ENCODE data around the gene KIF20B. TPM values are rescaled to one million over a fixed set of nuclear protein-coding genes. Genes with fewer than 3 reads are reported as not detected.

Gene KIF20B
- total RNA-seq, 1 experiment from 2014 or later, result 48.1 TPM

DNA sequence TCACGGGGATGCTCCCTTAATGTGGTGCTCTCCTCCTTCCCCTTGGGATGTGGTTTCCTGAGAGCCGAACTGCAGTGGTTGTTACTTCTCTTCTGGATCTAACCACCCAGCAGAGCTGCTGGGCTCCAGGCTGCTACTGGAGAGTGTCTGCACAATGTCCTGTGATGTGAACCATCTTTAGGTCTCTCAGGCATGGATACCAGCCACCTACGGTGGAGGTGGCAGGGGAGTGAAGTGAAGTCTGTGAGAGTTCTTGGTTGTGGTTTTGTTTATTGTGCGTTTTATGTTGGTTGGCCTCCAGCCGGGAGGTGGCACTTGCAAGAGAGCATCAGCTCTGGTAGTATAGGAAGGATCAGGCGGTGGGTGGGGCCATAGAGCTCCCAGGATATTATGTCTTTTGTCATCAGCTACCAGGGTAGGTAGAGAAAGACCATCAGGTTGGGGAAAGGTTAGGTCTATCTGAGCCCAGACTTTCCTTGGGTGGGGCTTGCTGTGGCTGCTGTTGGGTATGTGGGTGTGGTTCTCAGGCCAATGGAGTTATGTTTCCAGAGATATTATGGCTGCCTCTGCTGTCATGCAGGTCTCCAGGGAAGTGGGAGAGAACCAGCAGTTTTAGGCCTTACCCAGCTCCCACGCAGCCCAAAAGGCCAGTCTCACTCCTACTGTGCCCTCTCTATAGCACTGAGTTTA lies 87.9 kb downstream of the KIF20B start:
- in situ Hi-C loops (cut with HindIII; ENCODE audit: low pct_unique_long_range_greater_than_20kb, low sequenced_read_pairs), result no loop called here

DNA sequence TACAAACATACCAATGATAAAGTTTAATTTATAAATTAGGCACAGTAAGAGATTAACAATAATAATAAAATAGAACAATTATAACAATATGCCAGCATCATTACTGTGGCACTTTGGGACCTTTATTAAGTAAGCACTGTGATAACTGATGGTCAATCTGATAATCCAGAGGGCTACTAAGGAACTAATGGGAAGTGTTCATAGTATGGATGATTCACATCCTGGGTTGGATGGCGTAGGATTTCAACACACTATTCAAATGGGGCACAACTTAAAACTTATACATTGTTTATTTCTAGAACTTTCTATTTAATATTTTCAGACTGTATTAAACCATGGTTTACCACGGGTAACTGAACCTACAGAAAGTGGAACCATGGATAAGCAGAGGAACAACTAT lies 90.8 kb downstream of the KIF20B start:
- no TSS peak for BruUV-seq (replicated peaks)
- ChIA-PET CTCF (no interaction called here), POLR2A (no interaction called here)
- no peak for TF ChIP-seq SIN3A (IDR thresholded peaks at IDR 0.05; ENCODE audit: borderline replicate concordance, insufficient read depth, low read depth, low read length)
- TF ChIP-seq TCF7L2 (IDR thresholded peaks at IDR 0.05; ENCODE audit: low read depth, low read length), result no peak
- TF ChIP-seq, protein P1, sequence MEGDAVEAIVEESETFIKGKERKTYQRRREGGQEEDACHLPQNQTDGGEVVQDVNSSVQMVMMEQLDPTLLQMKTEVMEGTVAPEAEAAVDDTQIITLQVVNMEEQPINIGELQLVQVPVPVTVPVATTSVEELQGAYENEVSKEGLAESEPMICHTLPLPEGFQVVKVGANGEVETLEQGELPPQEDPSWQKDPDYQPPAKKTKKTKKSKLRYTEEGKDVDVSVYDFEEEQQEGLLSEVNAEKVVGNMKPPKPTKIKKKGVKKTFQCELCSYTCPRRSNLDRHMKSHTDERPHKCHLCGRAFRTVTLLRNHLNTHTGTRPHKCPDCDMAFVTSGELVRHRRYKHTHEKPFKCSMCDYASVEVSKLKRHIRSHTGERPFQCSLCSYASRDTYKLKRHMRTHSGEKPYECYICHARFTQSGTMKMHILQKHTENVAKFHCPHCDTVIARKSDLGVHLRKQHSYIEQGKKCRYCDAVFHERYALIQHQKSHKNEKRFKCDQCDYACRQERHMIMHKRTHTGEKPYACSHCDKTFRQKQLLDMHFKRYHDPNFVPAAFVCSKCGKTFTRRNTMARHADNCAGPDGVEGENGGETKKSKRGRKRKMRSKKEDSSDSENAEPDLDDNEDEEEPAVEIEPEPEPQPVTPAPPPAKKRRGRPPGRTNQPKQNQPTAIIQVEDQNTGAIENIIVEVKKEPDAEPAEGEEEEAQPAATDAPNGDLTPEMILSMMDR (IDR thresholded peaks at IDR 0.05), result no peak
- Histone ChIP-seq H3K4me1 (ENCODE audit: control insufficient read depth, insufficient read depth, low read length) (no peaks in the 10 kb centered on the region), H3K27me3 (ENCODE audit: control insufficient read depth, insufficient read depth, low read length) (no peaks in the 10 kb centered on the region), H3K9me3 (ENCODE audit: control insufficient read depth, insufficient read depth, low read depth, low read length) (no peaks in the 10 kb centered on the region), H3K36me3 (ENCODE audit: control insufficient read depth, insufficient read depth, low read length) (no peaks in the 10 kb centered on the region), H3K4me3 (ENCODE audit: low read depth in 2 of 2, low read length in 2 of 2) (no peak overlapping the region), H3K27ac (ENCODE audit: low read length) (no peak overlapping the region)
- ATAC-seq (no peak), DNase-seq (ENCODE audit: low read depth, low spot score) (no peak)
- intact Hi-C loops (cut with micrococcal nuclease; ENCODE audit: unreplicated experiment), result loop anchor here (5.0 kb wide), 2 partner anchors 345 to 1070 kb away; no protein-coding TSS in a partner anchor
- in situ Hi-C loops (cut with HindIII; ENCODE audit: low pct_unique_long_range_greater_than_20kb, low sequenced_read_pairs), result no loop called here

More for the DNA sequence above, 87.9 kb downstream of the KIF20B start:
- ATAC-seq, result no peak
- no peaks in the 10 kb centered on the region for H3K9me3 ChIP-seq (ENCODE audit: control insufficient read depth, insufficient read depth, low read depth, low read length)
- CTCF ChIA-PET, result no interaction called here
- H3K27me3 ChIP-seq (ENCODE audit: control insufficient read depth, insufficient read depth, low read length), result no peaks in the 10 kb centered on the region
- intact Hi-C loops (cut with micrococcal nuclease; ENCODE audit: unreplicated experiment), result no loop called here
- TF ChIP-seq, protein P2, sequence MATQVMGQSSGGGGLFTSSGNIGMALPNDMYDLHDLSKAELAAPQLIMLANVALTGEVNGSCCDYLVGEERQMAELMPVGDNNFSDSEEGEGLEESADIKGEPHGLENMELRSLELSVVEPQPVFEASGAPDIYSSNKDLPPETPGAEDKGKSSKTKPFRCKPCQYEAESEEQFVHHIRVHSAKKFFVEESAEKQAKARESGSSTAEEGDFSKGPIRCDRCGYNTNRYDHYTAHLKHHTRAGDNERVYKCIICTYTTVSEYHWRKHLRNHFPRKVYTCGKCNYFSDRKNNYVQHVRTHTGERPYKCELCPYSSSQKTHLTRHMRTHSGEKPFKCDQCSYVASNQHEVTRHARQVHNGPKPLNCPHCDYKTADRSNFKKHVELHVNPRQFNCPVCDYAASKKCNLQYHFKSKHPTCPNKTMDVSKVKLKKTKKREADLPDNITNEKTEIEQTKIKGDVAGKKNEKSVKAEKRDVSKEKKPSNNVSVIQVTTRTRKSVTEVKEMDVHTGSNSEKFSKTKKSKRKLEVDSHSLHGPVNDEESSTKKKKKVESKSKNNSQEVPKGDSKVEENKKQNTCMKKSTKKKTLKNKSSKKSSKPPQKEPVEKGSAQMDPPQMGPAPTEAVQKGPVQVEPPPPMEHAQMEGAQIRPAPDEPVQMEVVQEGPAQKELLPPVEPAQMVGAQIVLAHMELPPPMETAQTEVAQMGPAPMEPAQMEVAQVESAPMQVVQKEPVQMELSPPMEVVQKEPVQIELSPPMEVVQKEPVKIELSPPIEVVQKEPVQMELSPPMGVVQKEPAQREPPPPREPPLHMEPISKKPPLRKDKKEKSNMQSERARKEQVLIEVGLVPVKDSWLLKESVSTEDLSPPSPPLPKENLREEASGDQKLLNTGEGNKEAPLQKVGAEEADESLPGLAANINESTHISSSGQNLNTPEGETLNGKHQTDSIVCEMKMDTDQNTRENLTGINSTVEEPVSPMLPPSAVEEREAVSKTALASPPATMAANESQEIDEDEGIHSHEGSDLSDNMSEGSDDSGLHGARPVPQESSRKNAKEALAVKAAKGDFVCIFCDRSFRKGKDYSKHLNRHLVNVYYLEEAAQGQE (IDR thresholded peaks at IDR 0.05; ENCODE audit: insufficient read depth in 1 of 2, low read depth in 2 of 2, low read length in 1 of 2), result no peak
- TF ChIP-seq SIN3A (IDR thresholded peaks at IDR 0.05; ENCODE audit: borderline replicate concordance, insufficient read depth, low read depth, low read length), result no peak
- TF ChIP-seq, protein P1 (IDR thresholded peaks at IDR 0.05), result no peak
- no peak for TF ChIP-seq POLR2AphosphoS5 (IDR thresholded peaks at IDR 0.05; ENCODE audit: low read depth, low read length)
- no peak for TF ChIP-seq TCF7L2 (IDR thresholded peaks at IDR 0.05; ENCODE audit: low read depth, low read length)
- no peak overlapping the region for H3K27ac ChIP-seq (ENCODE audit: low read length)
- BruUV-seq (replicated peaks), result no TSS peak
- no peak for DNase-seq (ENCODE audit: low read depth, low spot score)
- no peaks in the 10 kb centered on the region for H3K4me1 ChIP-seq (ENCODE audit: control insufficient read depth, insufficient read depth, low read length)
- POLR2A ChIA-PET, result no interaction called here
- H3K36me3 ChIP-seq (ENCODE audit: control insufficient read depth, insufficient read depth, low read length), result no peaks in the 10 kb centered on the region
- no peak overlapping the region for H3K4me3 ChIP-seq (ENCODE audit: low read depth in 2 of 2, low read length in 2 of 2)
